OCI-LY7 (cell line): ENCODE data around the gene PLAAT5.

Source experiments
- CTCF ChIP-seq: fragments of 200-600 bp; sonication (generic); conservative IDR thresholded peaks from 2 replicates; pipeline ENCODE4 v1.5.1; 2014; ENCODE audit warnings: mild to moderate bottlenecking, antibody characterized with exemption, low read length, moderate library complexity, mixed read lengths
- EZH2phosphoT487 ChIP-seq: fragments of 200-600 bp; sonication (generic); IDR thresholded peaks from 2 replicates; pipeline ENCODE4 v1.6.1; 2018; ENCODE audit warnings: low read depth, borderline replicate concordance, mild to moderate bottlenecking, mixed run types, antibody characterized with exemption, low read length, moderate library complexity, mixed read lengths

- TF ChIP-seq CTCF (no peak), EZH2phosphoT487 (no peak)
Observed at GRCh38 chr11:63480039-63480438, 10.9 kb downstream of the PLAAT5 start.
